Lower leg skin (tissue), 4 donors: ENCODE data around the gene AKR1E2. TPM values are rescaled to one million over a fixed set of nuclear protein-coding genes. Genes with fewer than 3 reads are reported as not detected.
"Not testable (repeated sequence)": the region's sequence is repeated elsewhere in the genome, so short reads cannot be mapped to it uniquely, and the experiment has no call there.

Source experiments
- DNase-seq, 2 donors: peaks; one replicate each; pipeline ENCODE4 v3.0.0-alpha.2; 2019; ENCODE audit warnings: low spot score in 2 of 2
- H3K4me3 ChIP-seq: fragments of 200-600 bp; sonication (generic); 2 replicates; pipeline ENCODE4 v1.5.1; 2017; ENCODE audit warnings: mild to moderate bottlenecking, low read depth; ENCODE audit not compliant: poor library complexity, severe bottlenecking
- POLR2A ChIP-seq, 2 donors: fragments of 450-650 bp; IDR thresholded peaks; one replicate each; pipeline ENCODE4 v1.6.1; 2016 to 2017; ENCODE audit warnings: antibody characterized with exemption in 2 of 2, mild to moderate bottlenecking in 1 of 2, moderate library complexity in 1 of 2
- WGBS, 2 donors: methylation state at CpG; one replicate each; pipeline ENCODE4 v1.1.5; 2018; 5-methylcytosine and 5-hydroxymethylcytosine counted together
- intact Hi-C: fragments of 100-400 bp; cut with DNase I; formaldehyde crosslinking; loops from one replicate; pipeline ENCODE4 v1.15.0; 2023; ENCODE audit warnings: low total_unique reads
- total RNA-seq, 4 donors: library from RNA; depleted of rRNA; stranded (reverse); fragments of >200 nt; gene quantifications; one replicate each; pipeline ENCODE4 v1.1.0, GENCODE V29; 2016
- TF ChIP-seq, protein P1 (sequence below), 3 donors: fragments of 450-650 bp; IDR thresholded peaks; one replicate each; pipeline ENCODE4 v1.5.1; 2016; ENCODE audit warnings: antibody characterized with exemption in 3 of 3, mild to moderate bottlenecking in 3 of 3, moderate library complexity in 2 of 3

Gene AKR1E2
- total RNA-seq, 4 donors from 2014 or later = 0.91 to 6.2 (median 3.8) TPM

DNA sequence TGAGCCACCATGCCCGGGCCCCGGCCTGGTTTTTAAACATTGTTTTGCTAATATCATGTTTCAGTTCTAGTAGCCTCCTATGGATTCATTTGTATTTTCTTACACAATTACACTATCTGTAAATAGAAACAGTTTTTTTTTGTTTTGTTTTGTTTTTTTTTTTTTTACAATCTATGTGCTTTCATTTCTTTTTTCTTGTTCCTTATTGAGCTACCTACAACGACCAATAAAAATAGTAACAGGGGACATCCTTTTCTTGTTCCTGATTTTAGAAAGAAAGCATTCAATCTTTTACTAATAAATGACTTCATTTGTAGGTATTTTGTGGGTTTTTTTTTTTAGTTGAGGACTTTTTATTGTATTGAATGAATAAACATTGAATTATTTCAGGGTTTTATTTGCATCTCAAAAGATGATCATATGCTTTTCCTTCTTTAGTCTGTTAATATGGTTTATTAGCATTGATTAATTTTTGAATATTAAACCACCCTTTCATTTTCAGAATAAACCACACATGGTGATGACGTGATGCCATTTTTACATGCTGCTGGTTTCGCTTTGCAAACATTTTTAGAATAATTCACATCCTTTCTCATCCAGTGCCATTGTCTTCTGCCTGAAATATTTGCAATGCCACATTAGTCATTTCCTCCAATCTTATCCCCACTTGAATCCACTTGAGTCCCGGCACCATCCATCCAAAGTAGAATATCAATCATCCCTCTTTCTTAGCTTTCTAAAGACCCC lies 18.1 kb upstream of the AKR1E2 start:
- WGBS, 2 donors = 53 to 78% methylated on average over 6 of the region's 6 CpGs

DNA sequence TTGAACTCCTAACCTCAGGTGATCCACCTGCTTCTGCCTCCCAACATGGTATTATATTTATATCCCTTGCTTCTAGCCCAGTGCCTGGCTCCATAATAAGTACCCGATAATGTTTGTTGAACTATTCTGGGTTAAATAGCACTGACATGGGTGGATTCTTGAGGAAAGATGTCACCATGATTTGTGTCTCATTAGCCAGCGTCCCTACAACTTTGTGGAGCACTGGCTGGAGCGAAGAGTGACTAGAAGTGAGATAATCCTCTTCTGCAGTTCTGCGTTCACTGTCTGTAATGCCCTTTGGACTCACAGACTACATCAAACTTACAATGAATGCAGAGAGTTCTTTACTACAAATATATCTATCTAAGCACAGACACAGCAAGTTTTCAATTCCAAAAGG lies 16.9 kb upstream of the AKR1E2 start:
- TF ChIP-seq, protein P1, sequence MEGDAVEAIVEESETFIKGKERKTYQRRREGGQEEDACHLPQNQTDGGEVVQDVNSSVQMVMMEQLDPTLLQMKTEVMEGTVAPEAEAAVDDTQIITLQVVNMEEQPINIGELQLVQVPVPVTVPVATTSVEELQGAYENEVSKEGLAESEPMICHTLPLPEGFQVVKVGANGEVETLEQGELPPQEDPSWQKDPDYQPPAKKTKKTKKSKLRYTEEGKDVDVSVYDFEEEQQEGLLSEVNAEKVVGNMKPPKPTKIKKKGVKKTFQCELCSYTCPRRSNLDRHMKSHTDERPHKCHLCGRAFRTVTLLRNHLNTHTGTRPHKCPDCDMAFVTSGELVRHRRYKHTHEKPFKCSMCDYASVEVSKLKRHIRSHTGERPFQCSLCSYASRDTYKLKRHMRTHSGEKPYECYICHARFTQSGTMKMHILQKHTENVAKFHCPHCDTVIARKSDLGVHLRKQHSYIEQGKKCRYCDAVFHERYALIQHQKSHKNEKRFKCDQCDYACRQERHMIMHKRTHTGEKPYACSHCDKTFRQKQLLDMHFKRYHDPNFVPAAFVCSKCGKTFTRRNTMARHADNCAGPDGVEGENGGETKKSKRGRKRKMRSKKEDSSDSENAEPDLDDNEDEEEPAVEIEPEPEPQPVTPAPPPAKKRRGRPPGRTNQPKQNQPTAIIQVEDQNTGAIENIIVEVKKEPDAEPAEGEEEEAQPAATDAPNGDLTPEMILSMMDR (IDR thresholded peaks at IDR 0.05) = no peak
- no peak for TF ChIP-seq POLR2A (IDR thresholded peaks at IDR 0.05)
- WGBS, 2 donors = 89 to 92% methylated on average over 4 of the region's 4 CpGs
- intact Hi-C loops = no loop called here
- no peak overlapping the region for H3K4me3 ChIP-seq
- no peak for DNase-seq

More for the DNA sequence above, 18.1 kb upstream of the AKR1E2 start:
- no peak overlapping the region for H3K4me3 ChIP-seq
- intact Hi-C loops = no loop called here
- no peak for DNase-seq
- TF ChIP-seq, protein P1 (IDR thresholded peaks at IDR 0.05) = no peak
- TF ChIP-seq POLR2A (IDR thresholded peaks at IDR 0.05) = no peak

DNA sequence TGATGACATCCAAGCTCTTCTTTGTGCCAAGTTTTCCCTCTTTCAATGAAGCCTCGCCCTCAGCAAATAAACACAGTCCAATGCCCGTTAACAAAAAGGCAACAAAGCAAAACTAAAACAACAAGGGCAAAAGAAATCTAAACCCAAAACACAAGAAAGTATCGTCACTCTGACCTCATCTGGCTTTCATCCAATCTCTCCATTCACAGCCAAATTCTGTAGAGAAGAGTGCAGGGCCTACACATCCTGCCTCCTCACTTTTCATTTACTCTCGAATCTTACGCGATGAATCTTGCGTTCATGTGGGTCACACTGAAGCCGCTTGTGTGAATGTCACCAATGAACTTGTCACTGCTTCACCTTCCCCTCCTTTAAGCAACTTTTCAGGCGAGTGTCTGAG lies 15.9 kb upstream of the AKR1E2 start:
- intact Hi-C loops = no loop called here
- WGBS, 2 donors = 65 to 68% methylated on average over 9 of the region's 9 CpGs
- TF ChIP-seq, protein P1 (IDR thresholded peaks at IDR 0.05) = no peak
- TF ChIP-seq POLR2A (IDR thresholded peaks at IDR 0.05) = no peak
- no peak overlapping the region for H3K4me3 ChIP-seq
- DNase-seq = no peak

DNA sequence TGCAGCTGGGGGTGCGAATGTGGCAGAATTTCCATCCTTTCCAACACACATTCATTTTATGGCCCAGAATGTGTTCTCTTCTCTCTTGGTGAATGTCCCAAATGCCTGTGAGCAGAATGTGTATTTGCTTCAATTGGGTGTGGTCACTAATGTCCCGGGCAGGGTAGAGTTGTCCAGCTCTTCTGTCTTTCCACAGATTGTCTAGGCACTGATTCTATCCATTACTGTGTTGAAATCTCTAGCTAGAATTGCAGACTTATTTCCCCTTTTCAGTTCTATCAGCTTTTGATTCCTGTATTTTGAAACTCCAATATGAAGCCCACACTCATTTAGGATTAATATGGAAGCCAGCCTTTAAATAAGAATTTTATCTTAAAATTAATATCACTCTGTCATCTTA lies 14.0 kb upstream of the AKR1E2 start:
- TF ChIP-seq, protein P1 (IDR thresholded peaks at IDR 0.05) = no peak
- TF ChIP-seq POLR2A (IDR thresholded peaks at IDR 0.05) = no peak
- 53 to 68% methylated on average over 2 of the region's 2 CpGs for WGBS, 2 donors
- H3K4me3 ChIP-seq = no peak overlapping the region
- intact Hi-C loops = no loop called here
- no peak for DNase-seq

DNA sequence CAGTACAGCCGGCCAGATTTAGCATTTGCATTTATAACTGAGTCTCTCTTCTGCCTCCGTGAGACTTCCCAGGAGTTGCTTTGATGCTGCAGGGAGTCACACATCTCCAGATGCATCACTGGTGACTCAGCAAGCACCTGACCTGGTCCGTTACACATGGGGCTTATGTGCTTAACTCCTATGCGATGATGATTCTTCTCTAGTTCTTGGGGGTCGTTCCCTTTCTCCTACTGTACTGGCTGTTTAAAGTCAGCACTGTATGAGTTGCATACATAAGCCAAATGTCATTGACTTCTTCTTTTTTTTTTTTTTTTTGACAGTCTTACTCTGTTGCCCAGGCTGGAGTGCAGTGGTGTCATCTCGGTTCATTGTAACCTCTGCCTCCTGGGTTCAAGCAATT lies 13.0 kb upstream of the AKR1E2 start:
- H3K4me3 ChIP-seq = no peak overlapping the region
- intact Hi-C loops = no loop called here
- no peak for TF ChIP-seq POLR2A (IDR thresholded peaks at IDR 0.05)
- TF ChIP-seq, protein P1 (IDR thresholded peaks at IDR 0.05) = no peak
- no peak for DNase-seq
- WGBS, 2 donors = 57 to 58% methylated on average over 6 of the region's 6 CpGs

DNA sequence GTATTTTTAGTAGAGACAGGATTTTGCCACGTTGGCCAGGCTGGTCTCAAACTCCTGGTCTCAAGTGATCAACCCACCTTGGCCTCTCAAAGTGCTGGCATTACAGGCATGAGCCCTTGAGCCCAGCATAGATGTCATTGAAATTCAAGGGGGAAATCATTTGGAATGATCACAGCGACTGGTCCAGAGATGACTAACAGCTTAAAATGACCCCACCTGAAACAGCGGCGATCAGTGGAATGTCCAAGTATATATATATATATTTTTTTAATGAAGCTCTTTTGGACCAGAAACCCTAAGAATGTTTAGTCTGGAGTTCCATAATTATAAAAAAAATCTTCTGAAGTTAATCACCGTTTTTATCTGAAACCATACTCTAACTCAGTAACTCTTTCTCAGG lies 12.5 kb upstream of the AKR1E2 start:
- 64 to 70% methylated on average over 5 of the region's 5 CpGs for WGBS, 2 donors
- intact Hi-C loops = no loop called here
- DNase-seq = no peak
- H3K4me3 ChIP-seq = no peak overlapping the region
- no peak for TF ChIP-seq POLR2A (IDR thresholded peaks at IDR 0.05)
- TF ChIP-seq, protein P1 (IDR thresholded peaks at IDR 0.05) = no peak

DNA sequence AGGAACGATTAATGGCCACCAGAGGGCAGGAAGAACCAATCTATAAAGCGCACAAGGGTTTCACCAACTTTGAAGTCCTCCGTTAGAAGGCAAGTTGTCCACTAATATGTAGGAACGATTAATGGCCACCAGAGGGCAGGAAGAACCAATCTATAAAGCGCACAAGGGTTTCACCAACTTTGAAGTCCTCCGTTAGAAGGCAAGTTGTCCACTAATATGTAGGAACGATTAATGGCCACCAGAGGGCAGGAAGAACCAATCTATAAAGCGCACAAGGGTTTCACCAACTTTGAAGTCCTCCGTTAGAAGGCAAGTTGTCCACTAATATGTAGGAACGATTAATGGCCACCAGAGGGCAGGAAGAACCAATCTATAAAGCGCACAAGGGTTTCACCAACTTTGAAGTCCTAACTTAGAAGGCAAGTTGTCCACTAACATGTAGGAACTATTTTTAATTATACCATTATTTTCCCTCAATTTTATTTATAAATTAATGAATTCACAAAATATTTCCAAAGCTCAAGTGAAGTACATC lies 10.3 kb upstream of the AKR1E2 start:
- H3K4me3 ChIP-seq, DNase-seq, intact Hi-C loops: not testable (repeated sequence)
- 2 to 27% methylated on average over 3 of the region's 11 CpGs for WGBS, 2 donors
